ENCODE results near the gene FNDC3B.

FNDC3B gene

GRCh38 chr3:172051957-172052354 lies 12.6 kb downstream of the FNDC3B start:
- no peaks in the 10 kb centered on the region for H3K9me3 ChIP-seq (ENCODE audit: control insufficient read depth in 2 of 2, low read length in 2 of 2)
- no peaks in the 10 kb centered on the region for H3K27me3 ChIP-seq (ENCODE audit: control insufficient read depth in 2 of 2, insufficient read depth in 2 of 2, low read length in 2 of 2)
- H3K27ac ChIP-seq (ENCODE audit: low read depth in 2 of 2, low read length in 2 of 2), result no peak overlapping the region
- peaks cover 6 to 8% of the 10 kb centered on the region in 2 donors for H3K36me3 ChIP-seq (ENCODE audit: control insufficient read depth in 2 of 2, insufficient read depth in 2 of 2, low read length in 2 of 2)
- H3K4me3 ChIP-seq (ENCODE audit: low read length in 2 of 2), result no peak overlapping the region
- H3K4me1 ChIP-seq (ENCODE audit: control insufficient read depth in 2 of 2, insufficient read depth in 2 of 2, low read length in 2 of 2), result peaks cover 6% of the 10 kb centered on the region in 2 donors
- H3K9ac ChIP-seq (ENCODE audit: low read depth in 1 of 2, low read length in 2 of 2), result no peak overlapping the region

DNA sequence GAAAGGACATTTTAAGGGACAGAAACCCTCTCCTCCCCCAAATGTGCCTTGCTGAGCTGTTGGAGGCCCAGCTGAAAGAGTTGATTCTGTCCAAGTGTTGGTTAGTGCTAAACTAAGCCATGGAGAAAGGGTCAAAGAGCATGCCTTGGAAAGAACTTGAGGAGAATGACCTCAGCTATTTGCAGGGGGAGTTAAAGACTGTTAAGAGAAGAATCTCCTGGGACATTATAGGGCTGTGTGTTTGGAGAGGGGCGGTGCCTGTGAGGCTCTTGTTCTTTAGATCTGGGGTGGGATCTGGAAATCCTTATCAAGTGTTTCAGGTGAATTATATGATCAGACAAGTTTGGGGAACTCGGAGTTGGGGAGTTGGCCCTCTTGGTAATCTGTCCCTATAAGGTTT lies 13.0 kb downstream of the FNDC3B start:
- Histone ChIP-seq H3K9ac (ENCODE audit: low read depth in 1 of 2, low read length in 2 of 2) (no peak overlapping the region), H3K27me3 (ENCODE audit: control insufficient read depth in 2 of 2, insufficient read depth in 2 of 2, low read length in 2 of 2) (no peaks in the 10 kb centered on the region), H3K27ac (ENCODE audit: low read depth in 2 of 2, low read length in 2 of 2) (no peak overlapping the region), H3K4me3 (ENCODE audit: low read length in 2 of 2) (no peak overlapping the region), H3K9me3 (ENCODE audit: control insufficient read depth in 2 of 2, low read length in 2 of 2) (no peaks in the 10 kb centered on the region), H3K36me3 (ENCODE audit: control insufficient read depth in 2 of 2, insufficient read depth in 2 of 2, low read length in 2 of 2) (peaks cover 6 to 8% of the 10 kb centered on the region in 2 donors), H3K4me1 (ENCODE audit: control insufficient read depth in 2 of 2, insufficient read depth in 2 of 2, low read length in 2 of 2) (peaks cover 6% of the 10 kb centered on the region in 2 donors)

DNA sequence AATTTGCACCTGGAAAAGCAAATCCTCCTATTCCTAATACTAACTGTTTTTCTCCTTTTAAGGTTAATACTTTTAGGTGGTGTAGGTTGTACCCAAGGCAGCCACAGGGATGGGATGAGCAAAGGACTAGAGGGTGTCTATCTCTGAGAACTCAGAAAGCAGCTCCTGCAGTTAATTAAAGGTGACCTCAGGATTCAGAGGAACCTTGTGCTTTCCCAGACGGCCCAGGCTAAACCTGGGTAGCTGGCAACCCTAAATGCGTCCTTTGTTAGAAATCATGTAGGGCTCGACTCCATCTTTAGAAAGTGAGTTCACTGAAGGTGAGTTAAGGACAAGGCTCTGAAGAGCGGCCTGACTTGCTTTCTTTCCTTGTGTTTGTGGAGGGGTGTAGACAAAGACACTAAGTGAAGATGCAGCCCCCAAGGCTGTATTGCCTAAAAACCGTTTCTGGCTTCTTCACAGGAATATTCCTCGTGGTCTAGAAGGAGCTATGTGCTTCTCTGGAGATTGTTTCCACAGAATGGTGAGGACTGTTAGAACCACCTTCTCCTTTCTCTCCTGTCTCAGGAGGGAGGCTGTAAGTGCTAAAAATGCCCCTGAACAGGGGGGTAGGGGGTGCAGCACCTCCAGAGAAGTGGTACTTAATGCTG lies 14.9 kb downstream of the FNDC3B start:
- peaks cover 6 to 8% of the 10 kb centered on the region in 2 donors for H3K36me3 ChIP-seq (ENCODE audit: control insufficient read depth in 2 of 2, insufficient read depth in 2 of 2, low read length in 2 of 2)
- H3K4me1 ChIP-seq (ENCODE audit: control insufficient read depth in 2 of 2, insufficient read depth in 2 of 2, low read length in 2 of 2), result peaks cover 6 to 12% of the 10 kb centered on the region in 2 donors
- H3K27me3 ChIP-seq (ENCODE audit: control insufficient read depth in 2 of 2, insufficient read depth in 2 of 2, low read length in 2 of 2), result no peaks in the 10 kb centered on the region
- no peak overlapping the region for H3K9ac ChIP-seq (ENCODE audit: low read depth in 1 of 2, low read length in 2 of 2)
- no peak overlapping the region for H3K27ac ChIP-seq (ENCODE audit: low read depth in 2 of 2, low read length in 2 of 2)
- no peaks in the 10 kb centered on the region for H3K9me3 ChIP-seq (ENCODE audit: control insufficient read depth in 2 of 2, low read length in 2 of 2)
- H3K4me3 ChIP-seq (ENCODE audit: low read length in 2 of 2), result no peak overlapping the region

GRCh38 chr3:172056416-172056815 lies 17.0 kb downstream of the FNDC3B start:
- no peaks in the 10 kb centered on the region for H3K9me3 ChIP-seq (ENCODE audit: control insufficient read depth in 2 of 2, low read length in 2 of 2)
- no peaks in the 10 kb centered on the region for H3K27me3 ChIP-seq (ENCODE audit: control insufficient read depth in 2 of 2, insufficient read depth in 2 of 2, low read length in 2 of 2)
- H3K27ac ChIP-seq (ENCODE audit: low read depth in 2 of 2, low read length in 2 of 2), result peak overlapping the region in 1 of 2 donors; percentile 61
- H3K36me3 ChIP-seq (ENCODE audit: control insufficient read depth in 2 of 2, insufficient read depth in 2 of 2, low read length in 2 of 2), result peaks cover 6 to 8% of the 10 kb centered on the region in 2 donors
- H3K4me1 ChIP-seq (ENCODE audit: control insufficient read depth in 2 of 2, insufficient read depth in 2 of 2, low read length in 2 of 2), result peaks cover 7 to 16% of the 10 kb centered on the region in 2 donors
- no peak overlapping the region for H3K4me3 ChIP-seq (ENCODE audit: low read length in 2 of 2)
- H3K9ac ChIP-seq (ENCODE audit: low read depth in 1 of 2, low read length in 2 of 2), result no peak overlapping the region

DNA sequence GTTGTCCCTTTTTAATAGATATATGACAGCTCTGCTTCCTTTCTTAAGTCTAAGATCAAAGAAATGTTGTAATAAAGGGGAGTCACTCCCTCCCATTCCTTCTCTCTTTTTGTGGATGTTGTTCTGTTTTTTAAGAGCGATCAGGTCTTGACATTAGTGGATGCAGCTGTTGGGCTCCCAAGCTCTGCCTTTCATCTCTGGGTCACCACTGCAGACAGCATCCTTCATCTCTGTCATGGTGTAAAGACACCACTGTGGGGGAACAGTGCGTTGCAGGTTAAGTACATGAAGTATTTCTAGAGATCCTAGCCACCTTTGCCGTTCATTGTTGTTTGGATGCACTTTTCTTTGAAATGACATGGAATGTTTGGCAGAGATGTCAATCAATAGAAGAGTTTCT lies 17.7 kb downstream of the FNDC3B start:
- Histone ChIP-seq H3K9me3 (ENCODE audit: control insufficient read depth in 2 of 2, low read length in 2 of 2) (no peaks in the 10 kb centered on the region), H3K27ac (ENCODE audit: low read depth in 2 of 2, low read length in 2 of 2) (no peak overlapping the region), H3K27me3 (ENCODE audit: control insufficient read depth in 2 of 2, insufficient read depth in 2 of 2, low read length in 2 of 2) (no peaks in the 10 kb centered on the region), H3K36me3 (ENCODE audit: control insufficient read depth in 2 of 2, insufficient read depth in 2 of 2, low read length in 2 of 2) (peaks cover 6 to 8% of the 10 kb centered on the region in 2 donors), H3K4me3 (ENCODE audit: low read length in 2 of 2) (no peak overlapping the region), H3K9ac (ENCODE audit: low read depth in 1 of 2, low read length in 2 of 2) (no peak overlapping the region), H3K4me1 (ENCODE audit: control insufficient read depth in 2 of 2, insufficient read depth in 2 of 2, low read length in 2 of 2) (peaks cover 12 to 20% of the 10 kb centered on the region in 2 donors)

- no peak overlapping the region for H3K4me3 ChIP-seq (ENCODE audit: low read length in 2 of 2)
- peaks cover 16 to 27% of the 10 kb centered on the region in 2 donors for H3K4me1 ChIP-seq (ENCODE audit: control insufficient read depth in 2 of 2, insufficient read depth in 2 of 2, low read length in 2 of 2)
- H3K27ac ChIP-seq (ENCODE audit: low read depth in 2 of 2, low read length in 2 of 2), result no peak overlapping the region
- H3K9ac ChIP-seq (ENCODE audit: low read depth in 1 of 2, low read length in 2 of 2), result no peak overlapping the region
- H3K36me3 ChIP-seq (ENCODE audit: control insufficient read depth in 2 of 2, insufficient read depth in 2 of 2, low read length in 2 of 2), result peaks cover 4 to 5% of the 10 kb centered on the region in 2 donors
- no peaks in the 10 kb centered on the region for H3K27me3 ChIP-seq (ENCODE audit: control insufficient read depth in 2 of 2, insufficient read depth in 2 of 2, low read length in 2 of 2)
- H3K9me3 ChIP-seq (ENCODE audit: control insufficient read depth in 2 of 2, low read length in 2 of 2), result no peaks in the 10 kb centered on the region
Observed at GRCh38 chr3:172057624-172058327, 18.4 kb downstream of the FNDC3B start.

DNA sequence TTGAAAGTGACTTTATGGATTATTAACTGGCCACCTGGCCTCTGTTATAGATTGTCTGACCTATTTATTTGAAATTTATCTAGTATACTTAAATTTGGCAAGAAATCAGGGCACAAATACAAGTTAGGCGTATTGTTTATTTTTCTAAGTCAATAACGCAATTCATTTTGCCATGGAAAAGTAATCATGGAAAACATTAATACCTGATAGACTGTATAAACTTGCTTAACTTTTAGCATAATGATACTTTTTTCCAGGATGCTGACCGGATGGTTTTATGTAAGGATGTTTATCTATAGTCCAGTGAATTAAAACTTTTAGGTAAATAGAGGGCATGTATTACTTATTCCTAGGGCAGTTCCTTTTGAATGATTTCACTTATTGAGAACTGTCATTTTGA lies 20.2 kb downstream of the FNDC3B start:
- Histone ChIP-seq H3K4me3 (ENCODE audit: low read length in 2 of 2) (no peak overlapping the region), H3K36me3 (ENCODE audit: control insufficient read depth in 2 of 2, insufficient read depth in 2 of 2, low read length in 2 of 2) (peaks cover 0 to 3% of the 10 kb centered on the region in 2 donors), H3K27me3 (ENCODE audit: control insufficient read depth in 2 of 2, insufficient read depth in 2 of 2, low read length in 2 of 2) (no peaks in the 10 kb centered on the region), H3K9ac (ENCODE audit: low read depth in 1 of 2, low read length in 2 of 2) (no peak overlapping the region), H3K4me1 (ENCODE audit: control insufficient read depth in 2 of 2, insufficient read depth in 2 of 2, low read length in 2 of 2) (peaks cover 13 to 40% of the 10 kb centered on the region in 2 donors), H3K9me3 (ENCODE audit: control insufficient read depth in 2 of 2, low read length in 2 of 2) (no peaks in the 10 kb centered on the region), H3K27ac (ENCODE audit: low read depth in 2 of 2, low read length in 2 of 2) (no peak overlapping the region)

- H3K27me3 ChIP-seq (ENCODE audit: control insufficient read depth in 2 of 2, insufficient read depth in 2 of 2, low read length in 2 of 2), result no peaks in the 10 kb centered on the region
- H3K27ac ChIP-seq (ENCODE audit: low read depth in 2 of 2, low read length in 2 of 2), result no peak overlapping the region
- peaks cover 0 to 3% of the 10 kb centered on the region in 2 donors for H3K36me3 ChIP-seq (ENCODE audit: control insufficient read depth in 2 of 2, insufficient read depth in 2 of 2, low read length in 2 of 2)
- no peak overlapping the region for H3K4me3 ChIP-seq (ENCODE audit: low read length in 2 of 2)
- H3K9ac ChIP-seq (ENCODE audit: low read depth in 1 of 2, low read length in 2 of 2), result no peak overlapping the region
- peaks cover 14 to 45% of the 10 kb centered on the region in 2 donors for H3K4me1 ChIP-seq (ENCODE audit: control insufficient read depth in 2 of 2, insufficient read depth in 2 of 2, low read length in 2 of 2)
- H3K9me3 ChIP-seq (ENCODE audit: control insufficient read depth in 2 of 2, low read length in 2 of 2), result no peaks in the 10 kb centered on the region
Observed at GRCh38 chr3:172060234-172060633, 20.9 kb downstream of the FNDC3B start.

GRCh38 chr3:172061724-172062184 lies 22.4 kb downstream of the FNDC3B start:
- peak overlapping the region; percentile 65 to 76 for H3K27ac ChIP-seq (ENCODE audit: low read depth in 2 of 2, low read length in 2 of 2)
- no peaks in the 10 kb centered on the region for H3K9me3 ChIP-seq (ENCODE audit: control insufficient read depth in 2 of 2, low read length in 2 of 2)
- no peaks in the 10 kb centered on the region for H3K27me3 ChIP-seq (ENCODE audit: control insufficient read depth in 2 of 2, insufficient read depth in 2 of 2, low read length in 2 of 2)
- peak overlapping the region; percentile 28 to 38 for H3K9ac ChIP-seq (ENCODE audit: low read depth in 1 of 2, low read length in 2 of 2)
- peak overlapping the region; percentile 43 to 67 for H3K4me3 ChIP-seq (ENCODE audit: low read length in 2 of 2)
- H3K36me3 ChIP-seq (ENCODE audit: control insufficient read depth in 2 of 2, insufficient read depth in 2 of 2, low read length in 2 of 2), result no peaks in the 10 kb centered on the region
- peaks cover 28 to 53% of the 10 kb centered on the region in 2 donors for H3K4me1 ChIP-seq (ENCODE audit: control insufficient read depth in 2 of 2, insufficient read depth in 2 of 2, low read length in 2 of 2)

DNA sequence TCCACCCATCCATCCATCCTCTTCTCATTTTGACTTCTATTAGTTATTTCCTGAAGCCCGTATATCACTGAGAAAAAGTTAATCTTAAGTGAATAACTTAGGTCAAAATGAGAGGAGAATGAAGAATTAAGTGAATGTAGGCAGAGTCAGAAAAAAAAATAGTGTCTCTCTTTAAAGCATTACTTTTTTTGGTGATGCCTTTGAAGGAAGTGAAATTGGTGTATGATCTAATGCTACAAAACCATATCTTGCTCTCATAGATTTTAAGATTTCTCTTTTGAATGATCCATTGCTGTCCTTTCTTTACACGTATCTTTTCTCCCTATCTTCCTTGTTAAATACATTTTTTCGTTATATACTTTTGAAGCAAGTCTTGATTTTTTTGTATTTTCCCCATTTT lies 23.4 kb downstream of the FNDC3B start:
- Histone ChIP-seq H3K27ac (ENCODE audit: low read depth in 2 of 2, low read length in 2 of 2) (peak overlapping the region in 1 of 2 donors; percentile 76), H3K27me3 (ENCODE audit: control insufficient read depth in 2 of 2, insufficient read depth in 2 of 2, low read length in 2 of 2) (no peaks in the 10 kb centered on the region), H3K4me3 (ENCODE audit: low read length in 2 of 2) (no peak overlapping the region), H3K9ac (ENCODE audit: low read depth in 1 of 2, low read length in 2 of 2) (no peak overlapping the region), H3K4me1 (ENCODE audit: control insufficient read depth in 2 of 2, insufficient read depth in 2 of 2, low read length in 2 of 2) (peaks cover 34 to 60% of the 10 kb centered on the region in 2 donors), H3K36me3 (ENCODE audit: control insufficient read depth in 2 of 2, insufficient read depth in 2 of 2, low read length in 2 of 2) (no peaks in the 10 kb centered on the region), H3K9me3 (ENCODE audit: control insufficient read depth in 2 of 2, low read length in 2 of 2) (no peaks in the 10 kb centered on the region)
